Measurements from ENCODE around the gene GALNTL6.

Gene GALNTL6

GRCh38 chr4:173013232-173013930 lies 1200.2 kb downstream of the GALNTL6 start:
- Histone ChIP-seq H3K27me3 (ENCODE audit: insufficient read depth, poor library complexity, severe bottlenecking) (no peaks in the 10 kb centered on the region), H3K4me3 (ENCODE audit: severe bottlenecking) (no peak overlapping the region), H3K36me3 (ENCODE audit: low read depth) (no peaks in the 10 kb centered on the region), H3K4me1 (ENCODE audit: insufficient read depth, poor library complexity, severe bottlenecking) (peaks cover 4% of the 10 kb centered on the region), H3K9me3 (ENCODE audit: severe bottlenecking) (no peaks in the 10 kb centered on the region), H3K27ac (ENCODE audit: poor library complexity, severe bottlenecking) (no peak overlapping the region)
- DNase-seq (ENCODE audit: low spot score) (no peak), ATAC-seq (ENCODE audit: low read depth) (no peak)
- peak; percentile 89 for TF ChIP-seq CTCF (IDR thresholded peaks at IDR 0.05; ENCODE audit: poor library complexity, severe bottlenecking)

- no peak overlapping the region for H3K4me3 ChIP-seq (ENCODE audit: severe bottlenecking)
- H3K36me3 ChIP-seq (ENCODE audit: low read depth) = no peaks in the 10 kb centered on the region
- no peaks in the 10 kb centered on the region for H3K9me3 ChIP-seq (ENCODE audit: severe bottlenecking)
- ATAC-seq (ENCODE audit: low read depth) = peak; percentile 92
- H3K27me3 ChIP-seq (ENCODE audit: insufficient read depth, poor library complexity, severe bottlenecking) = no peaks in the 10 kb centered on the region
- peaks cover 4% of the 10 kb centered on the region for H3K4me1 ChIP-seq (ENCODE audit: insufficient read depth, poor library complexity, severe bottlenecking)
- H3K27ac ChIP-seq (ENCODE audit: poor library complexity, severe bottlenecking) = no peak overlapping the region
- TF ChIP-seq CTCF (IDR thresholded peaks at IDR 0.05; ENCODE audit: poor library complexity, severe bottlenecking) = no peak
- no peak for DNase-seq (ENCODE audit: low spot score)
Observed at GRCh38 chr4:173014113-173014558, 1200.9 kb downstream of the GALNTL6 start.

- ATAC-seq (ENCODE audit: low read depth) (no peak), DNase-seq (ENCODE audit: low spot score) (no peak)
- no peak for TF ChIP-seq CTCF (IDR thresholded peaks at IDR 0.05; ENCODE audit: poor library complexity, severe bottlenecking)
- Histone ChIP-seq H3K4me3 (ENCODE audit: severe bottlenecking) (no peak overlapping the region), H3K27me3 (ENCODE audit: insufficient read depth, poor library complexity, severe bottlenecking) (no peaks in the 10 kb centered on the region), H3K36me3 (ENCODE audit: low read depth) (no peaks in the 10 kb centered on the region), H3K27ac (ENCODE audit: poor library complexity, severe bottlenecking) (no peak overlapping the region), H3K9me3 (ENCODE audit: severe bottlenecking) (no peaks in the 10 kb centered on the region), H3K4me1 (ENCODE audit: insufficient read depth, poor library complexity, severe bottlenecking) (peaks cover 4% of the 10 kb centered on the region)
Observed at GRCh38 chr4:173014836-173015235, 1201.6 kb downstream of the GALNTL6 start.

GRCh38 chr4:173017802-173018201 lies 1204.6 kb downstream of the GALNTL6 start:
- no peaks in the 10 kb centered on the region for H3K27me3 ChIP-seq (ENCODE audit: insufficient read depth, poor library complexity, severe bottlenecking)
- H3K9me3 ChIP-seq (ENCODE audit: severe bottlenecking) = no peaks in the 10 kb centered on the region
- H3K27ac ChIP-seq (ENCODE audit: poor library complexity, severe bottlenecking) = no peak overlapping the region
- H3K4me3 ChIP-seq (ENCODE audit: severe bottlenecking) = no peak overlapping the region
- no peaks in the 10 kb centered on the region for H3K36me3 ChIP-seq (ENCODE audit: low read depth)
- H3K4me1 ChIP-seq (ENCODE audit: insufficient read depth, poor library complexity, severe bottlenecking) = peaks cover 4% of the 10 kb centered on the region
- no peak for ATAC-seq (ENCODE audit: low read depth)
- no peak for DNase-seq (ENCODE audit: low spot score)
- TF ChIP-seq CTCF (IDR thresholded peaks at IDR 0.05; ENCODE audit: poor library complexity, severe bottlenecking) = no peak

- DNase-seq (ENCODE audit: low spot score) = no peak
- H3K36me3 ChIP-seq (ENCODE audit: low read depth) = no peaks in the 10 kb centered on the region
- no peak for TF ChIP-seq CTCF (IDR thresholded peaks at IDR 0.05; ENCODE audit: poor library complexity, severe bottlenecking)
- peaks cover 4% of the 10 kb centered on the region for H3K4me1 ChIP-seq (ENCODE audit: insufficient read depth, poor library complexity, severe bottlenecking)
- no peak overlapping the region for H3K4me3 ChIP-seq (ENCODE audit: severe bottlenecking)
- no peaks in the 10 kb centered on the region for H3K9me3 ChIP-seq (ENCODE audit: severe bottlenecking)
- H3K27me3 ChIP-seq (ENCODE audit: insufficient read depth, poor library complexity, severe bottlenecking) = no peaks in the 10 kb centered on the region
- ATAC-seq (ENCODE audit: low read depth) = no peak
- H3K27ac ChIP-seq (ENCODE audit: poor library complexity, severe bottlenecking) = no peak overlapping the region
Observed at GRCh38 chr4:173018446-173018845, 1205.2 kb downstream of the GALNTL6 start.

Measured in RWPE2 (cell line).